SHP77 treated with DMSO at 0.1 percent for 48 hours (cell line): ENCODE results near the gene FHDC1.

Source experiments
- DNase-seq: peaks from one replicate; lab custom pipeline; 2025; lab: John Stamatoyannopoulos, UW

FHDC1 gene

GRCh38 chr4:152981278-152981677, 45.2 kb downstream of the FHDC1 start:
- DNase-seq, result no peak

DNA sequence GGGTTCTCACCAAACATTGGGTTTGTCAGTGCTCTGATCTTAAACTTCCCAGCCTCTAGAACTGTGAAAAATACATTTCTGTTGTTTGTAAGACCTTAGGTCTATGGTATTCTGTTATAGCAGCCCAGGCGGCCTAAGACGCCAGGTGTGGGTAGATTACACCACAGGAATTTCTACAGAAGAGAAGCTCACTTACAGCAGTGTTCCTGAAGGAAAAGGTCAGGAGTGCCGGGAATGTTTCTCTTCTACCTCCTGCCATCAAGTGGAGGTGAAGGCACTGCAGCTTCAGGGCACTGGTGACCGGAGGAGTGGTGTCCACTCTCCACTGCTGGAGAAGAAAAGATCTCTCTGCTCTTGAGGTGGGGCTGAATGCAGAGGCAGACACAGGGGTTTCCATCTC, 45.7 kb downstream of the FHDC1 start:
- DNase-seq, result no peak

DNA sequence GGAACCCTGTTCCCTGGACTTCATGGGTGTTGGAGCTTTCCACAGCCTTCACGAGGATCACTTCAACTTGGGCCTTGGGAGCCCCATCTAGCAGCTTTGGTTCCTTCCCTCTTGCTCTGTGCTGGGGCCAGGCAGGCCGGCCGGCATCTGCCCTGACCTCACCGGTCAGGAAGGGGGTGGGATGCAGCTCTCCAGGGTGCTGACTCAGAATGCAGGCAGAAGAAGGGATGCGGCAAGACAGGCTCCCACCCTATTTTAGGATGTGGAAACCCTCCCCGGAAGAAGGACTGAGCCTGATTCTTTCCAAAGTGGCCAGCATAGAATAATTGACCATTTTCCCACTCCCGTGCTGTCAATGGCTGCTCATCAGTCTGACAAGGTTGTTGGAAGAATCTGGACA, 47.1 kb downstream of the FHDC1 start:
- DNase-seq, result no peak

DNA sequence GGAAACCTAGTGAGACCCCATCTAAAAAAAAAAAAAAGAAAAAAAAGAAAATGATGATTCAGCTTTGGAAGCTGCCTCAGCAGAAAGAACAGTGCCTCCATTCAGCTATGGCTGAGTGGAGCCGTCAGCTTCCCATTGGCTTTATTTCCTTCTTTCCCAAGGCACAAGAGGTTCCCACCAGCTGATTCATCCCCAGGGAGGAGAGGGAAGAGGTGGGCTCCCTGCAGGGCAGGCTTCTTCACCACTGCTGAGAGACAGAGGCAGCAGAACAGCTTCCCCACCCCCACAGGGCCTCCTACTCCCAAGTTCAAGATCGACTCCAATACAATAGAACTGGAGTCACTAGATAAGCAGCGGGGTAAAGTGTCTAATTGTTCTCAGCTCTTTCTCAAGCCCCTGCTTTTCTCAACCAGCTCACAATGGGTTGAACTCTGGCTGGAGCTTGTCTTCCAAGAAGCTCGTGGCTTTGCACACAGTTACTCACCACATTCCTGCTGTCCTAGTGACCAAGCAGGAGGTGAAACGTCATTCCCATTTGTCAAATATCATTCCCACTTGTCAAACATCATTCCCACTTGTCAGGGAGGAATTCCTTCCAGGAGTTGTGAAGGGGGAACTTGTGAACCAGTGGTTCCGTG, 47.8 kb downstream of the FHDC1 start:
- no peak for DNase-seq

GRCh38 chr4:152988721-152989553, 52.8 kb downstream of the FHDC1 start:
- no peak for DNase-seq

DNA sequence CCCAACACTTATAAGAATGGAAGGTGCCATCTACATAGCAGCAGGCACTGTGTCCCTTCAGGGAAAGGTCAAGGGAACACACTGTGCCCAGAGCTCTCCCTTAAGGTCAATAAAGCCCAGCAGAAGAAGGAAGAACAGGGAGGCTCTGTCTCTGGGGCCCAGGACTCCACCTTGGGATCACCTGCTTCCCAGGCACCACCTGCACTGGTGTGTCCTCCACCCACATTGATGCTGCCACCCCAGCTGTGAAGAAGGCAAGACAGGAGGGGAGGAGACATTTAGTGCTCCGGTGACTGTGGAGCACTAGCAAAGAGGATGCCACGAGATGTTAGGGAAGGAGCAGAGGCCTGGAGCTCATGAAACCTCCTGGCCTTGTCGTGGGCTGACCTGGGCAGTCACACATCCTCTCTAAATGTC, 53.4 kb downstream of the FHDC1 start:
- DNase-seq, result no peak

DNA sequence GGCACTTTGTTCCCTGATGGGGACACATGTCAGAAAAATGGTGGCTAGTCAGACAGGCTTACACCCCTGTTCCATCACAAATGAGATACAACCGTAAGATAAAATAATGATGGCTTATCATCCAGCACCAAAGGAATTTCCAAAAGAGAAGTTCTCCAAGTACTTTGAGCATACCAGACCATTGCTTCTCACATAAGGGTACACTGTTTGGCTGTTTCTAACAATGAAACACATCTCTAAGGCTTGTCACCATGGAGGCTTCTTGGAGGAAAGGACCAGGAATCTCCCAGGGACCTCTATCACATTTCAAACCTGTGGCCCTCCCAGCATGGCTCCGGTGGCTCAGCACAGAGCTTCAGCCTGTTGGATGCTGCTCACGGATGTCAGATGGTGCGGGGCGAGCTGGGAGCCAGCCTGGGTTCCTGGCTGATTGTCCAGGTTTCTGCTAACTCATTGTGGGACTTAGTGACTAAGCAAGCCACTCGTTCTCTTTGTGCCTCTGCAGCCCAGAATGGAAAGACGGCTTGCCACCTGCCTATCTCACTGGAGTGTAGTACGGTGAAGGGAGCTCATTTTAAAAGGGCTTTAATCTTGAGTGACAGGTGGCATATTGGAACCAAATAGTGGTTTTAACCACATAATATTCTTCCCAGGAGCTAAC, 54.5 kb downstream of the FHDC1 start:
- no peak for DNase-seq

GRCh38 chr4:152991398-152991797, 55.3 kb downstream of the FHDC1 start:
- no peak for DNase-seq

DNA sequence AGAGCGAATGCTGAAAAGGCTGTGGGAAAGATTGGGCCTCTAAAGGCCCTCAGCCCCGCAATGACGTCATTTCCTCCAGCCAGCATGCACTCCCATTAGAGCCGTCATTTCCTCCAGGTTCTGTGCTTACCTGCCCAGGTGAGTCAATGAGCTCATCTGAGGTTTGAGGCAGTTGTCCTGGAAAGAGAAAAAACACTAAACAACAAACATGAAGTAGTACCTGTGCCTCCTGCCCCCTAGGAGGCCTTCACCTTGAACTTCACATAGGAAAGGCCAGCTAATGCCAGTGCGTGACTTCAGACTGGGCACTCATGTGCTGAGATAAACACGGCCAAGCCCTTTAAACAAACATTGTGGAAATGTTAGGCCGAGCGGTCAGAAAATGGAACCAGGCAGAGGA, 55.9 kb downstream of the FHDC1 start:
- DNase-seq, result no peak

GRCh38 chr4:152992466-152992865, 56.3 kb downstream of the FHDC1 start:
- no peak for DNase-seq

DNA sequence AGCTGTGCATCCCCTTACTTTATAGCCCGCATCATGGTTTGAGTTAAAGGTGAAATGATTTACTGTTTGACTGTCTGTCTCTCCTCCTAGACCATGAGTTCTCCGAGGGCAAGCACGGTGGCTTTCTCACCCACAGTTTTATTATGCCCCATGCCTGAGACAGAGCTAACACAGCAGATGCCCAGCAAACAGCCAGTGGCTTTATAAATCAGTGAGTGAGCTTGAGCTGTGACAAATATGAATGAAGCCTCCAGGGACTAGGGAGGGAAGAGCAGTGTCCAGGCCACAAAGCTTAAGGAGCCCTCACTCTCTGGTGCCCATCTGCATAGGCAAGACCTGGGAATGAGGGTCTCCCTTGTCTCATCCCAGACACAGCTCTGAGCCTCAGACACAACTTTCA, 57.9 kb downstream of the FHDC1 start:
- DNase-seq, result no peak

DNA sequence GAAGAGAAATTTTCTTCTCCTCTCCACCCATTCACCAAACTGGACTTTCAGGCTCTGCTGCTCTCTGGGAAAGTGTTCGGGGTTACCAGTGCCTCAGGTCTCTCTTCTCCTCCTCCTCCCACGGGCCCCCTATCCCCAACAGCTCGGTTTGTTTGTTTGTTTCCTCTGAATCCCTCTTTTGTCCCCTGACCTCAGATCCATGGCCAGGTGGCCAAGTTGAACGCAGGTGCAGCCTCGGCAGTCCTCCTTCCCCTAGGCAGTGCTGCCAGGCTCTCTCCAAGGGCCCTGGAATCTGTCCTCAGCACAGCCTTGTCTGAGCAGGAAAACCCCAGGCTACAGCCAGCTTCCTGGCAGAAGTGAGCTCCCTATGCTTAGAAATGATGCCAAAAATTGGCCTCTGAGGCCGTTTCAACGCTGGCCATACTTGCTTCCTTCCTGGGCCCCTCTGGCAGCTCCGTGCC, 60.0 kb downstream of the FHDC1 start:
- no peak for DNase-seq

DNA sequence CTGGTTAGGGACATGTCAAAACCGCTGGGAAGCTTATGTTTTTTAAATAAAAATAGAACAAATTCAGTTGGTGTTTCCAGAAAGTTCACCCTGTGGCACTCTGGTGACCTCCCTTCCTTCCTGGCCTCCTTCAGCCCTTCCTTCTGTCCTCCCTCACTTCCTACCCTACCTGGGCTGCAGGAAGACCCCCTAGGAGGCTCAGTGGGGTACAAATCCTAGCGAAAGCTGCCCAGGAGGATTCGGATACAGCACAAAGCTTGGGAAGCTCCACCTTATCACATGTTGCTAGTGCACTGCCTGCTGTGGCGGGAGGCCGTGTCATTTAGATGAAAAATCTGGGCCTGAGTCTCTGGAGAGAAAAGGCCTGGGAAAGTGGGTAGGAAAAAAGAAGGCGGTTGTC, 60.5 kb downstream of the FHDC1 start:
- DNase-seq, result no peak

DNA sequence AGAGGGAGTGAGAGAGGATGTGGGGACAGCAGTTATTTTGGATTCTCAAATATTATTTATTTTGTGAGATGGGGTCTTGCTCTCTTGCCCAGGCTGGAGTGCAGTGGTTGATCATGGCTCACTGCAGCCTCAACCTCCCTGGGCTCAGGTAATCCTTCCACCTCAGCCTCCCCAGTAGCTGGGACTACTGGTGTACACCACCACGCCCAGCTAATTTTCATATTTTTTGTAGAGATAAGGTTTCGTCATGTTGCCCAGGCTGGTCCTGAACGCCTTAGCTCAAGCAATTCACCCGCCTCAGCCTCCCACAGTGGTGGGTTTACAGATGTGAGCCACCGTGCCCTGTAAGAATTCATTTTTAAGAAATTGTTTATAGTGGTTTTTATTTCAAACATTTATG, 61.2 kb downstream of the FHDC1 start:
- no peak for DNase-seq

GRCh38 chr4:152997771-152998487, 61.8 kb downstream of the FHDC1 start:
- no peak for DNase-seq

DNA sequence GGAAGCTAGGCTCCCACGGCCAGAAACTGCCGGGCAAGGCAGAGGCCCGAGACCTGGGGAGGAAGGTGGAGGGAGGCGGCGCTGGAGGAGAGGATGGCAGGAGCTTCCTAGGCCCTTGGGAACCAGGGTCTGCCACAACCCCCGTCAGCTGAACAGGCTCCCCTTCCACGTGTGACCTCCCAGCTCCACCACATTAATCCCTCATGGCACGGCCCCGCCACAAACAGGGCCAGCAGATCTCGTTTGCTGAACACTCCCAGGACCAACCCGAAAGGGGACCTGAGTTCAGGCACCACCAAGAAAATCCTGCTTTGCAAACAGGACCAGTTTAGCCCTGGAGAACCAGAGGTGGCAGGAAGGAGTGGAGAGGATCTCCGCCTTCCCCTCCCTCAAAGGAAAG, 62.7 kb downstream of the FHDC1 start:
- DNase-seq, result no peak

- no peak for DNase-seq
These were observed 63.4 kb downstream of the FHDC1 start for GRCh38 chr4:152999346-153000075.

DNA sequence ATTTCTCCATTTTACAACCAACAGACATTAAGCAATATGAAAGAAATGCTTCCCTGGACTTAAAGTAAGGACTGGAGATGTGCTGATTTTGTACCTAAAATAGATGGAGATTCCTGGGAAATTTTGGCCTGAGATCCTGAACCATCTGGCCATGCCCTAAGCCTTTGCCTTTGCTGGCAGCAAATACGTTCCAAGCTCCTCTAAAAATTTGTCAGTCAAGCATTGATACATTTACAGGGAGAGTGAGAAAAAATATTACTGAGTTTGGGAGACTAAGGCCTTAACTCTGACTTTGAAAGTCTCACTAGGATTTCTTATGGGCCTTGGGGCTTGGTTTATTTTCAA, 63.9 kb downstream of the FHDC1 start:
- DNase-seq, result no peak

DNA sequence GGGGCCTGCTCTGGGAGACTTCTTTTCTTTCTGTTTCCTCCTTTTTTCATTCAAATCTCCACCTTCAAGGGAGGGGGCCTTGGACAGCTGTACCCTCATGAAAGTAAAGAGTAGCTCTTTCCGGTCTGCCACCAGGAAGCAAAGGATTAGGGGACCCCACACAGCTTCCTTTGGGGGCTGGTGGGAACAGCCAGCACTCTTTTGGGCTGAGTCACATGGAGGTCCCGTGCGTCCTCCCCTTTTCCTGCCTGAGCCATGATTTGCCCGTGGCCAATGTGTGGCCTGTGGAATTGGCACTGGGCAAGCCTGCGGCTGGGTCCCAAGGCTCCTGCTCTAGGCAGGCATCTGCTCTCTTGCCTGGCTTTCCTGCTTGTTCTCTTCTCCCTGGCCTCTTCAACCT, 65.5 kb downstream of the FHDC1 start:
- DNase-seq, result no peak

GRCh38 chr4:153002110-153002509, 66.0 kb downstream of the FHDC1 start:
- no peak for DNase-seq

DNA sequence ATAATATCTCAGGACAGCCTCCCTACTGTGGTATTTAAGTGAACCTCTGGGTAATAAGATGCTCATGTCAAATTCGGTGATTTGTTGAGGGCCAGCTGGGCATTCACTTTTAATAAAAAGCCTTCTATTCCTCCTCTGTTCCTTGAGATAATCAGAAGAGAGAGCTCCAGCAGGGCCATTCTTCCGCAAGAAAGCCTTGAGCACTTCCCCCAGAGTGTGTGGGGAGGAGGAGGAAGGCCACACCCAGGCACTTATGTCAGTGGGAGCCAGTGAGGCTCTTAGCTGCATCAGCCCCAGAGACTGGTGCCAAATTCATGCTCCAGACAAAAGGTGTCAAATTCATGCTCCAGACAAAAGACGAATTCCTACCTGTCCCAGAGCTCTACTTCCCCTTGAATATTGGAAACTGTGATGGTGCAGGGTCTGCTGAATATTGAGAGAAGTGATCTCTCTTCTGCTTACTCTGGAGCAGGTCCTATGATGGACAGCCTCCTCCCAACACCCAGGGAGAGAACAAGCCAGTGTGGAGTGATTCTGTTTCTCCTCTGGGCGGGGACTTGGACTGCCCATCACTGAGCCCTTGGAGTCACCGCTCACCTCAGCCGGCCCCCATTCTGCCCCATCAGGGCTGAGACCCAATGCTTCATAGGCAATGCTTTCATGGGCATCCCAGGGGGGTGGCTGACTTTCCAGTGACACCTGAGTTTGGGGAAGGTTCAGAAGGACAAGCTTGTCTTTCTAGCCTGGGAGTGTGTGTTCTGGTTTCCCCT, 68.1 kb downstream of the FHDC1 start:
- no peak for DNase-seq
